ENCODE results near the gene DNASE1L3.

DNASE1L3 gene

GRCh38 chr3:58176827-58177489 is 33.8 kb downstream of the DNASE1L3 start:
- no peak for DNase-seq

- no peak for DNase-seq
These were observed 34.6 kb downstream of the DNASE1L3 start for GRCh38 chr3:58176185-58176530.

GRCh38 chr3:58175437-58176184 is 35.2 kb downstream of the DNASE1L3 start:
- no peak for DNase-seq

- DNase-seq, result no peak
These were observed 35.7 kb downstream of the DNASE1L3 start for GRCh38 chr3:58175187-58175436.

GRCh38 chr3:58173669-58174398 is 36.9 kb downstream of the DNASE1L3 start:
- no peak for DNase-seq

GRCh38 chr3:58173029-58173668 is 37.6 kb downstream of the DNASE1L3 start:
- DNase-seq, result no peak

GRCh38 chr3:58171126-58171525 is 39.6 kb downstream of the DNASE1L3 start:
- no peak for DNase-seq

GRCh38 chr3:58170376-58170775 is 40.4 kb downstream of the DNASE1L3 start:
- no peak for DNase-seq

GRCh38 chr3:58169371-58169770 is 41.4 kb downstream of the DNASE1L3 start:
- no peak for DNase-seq

GRCh38 chr3:58168498-58168897 is 42.3 kb downstream of the DNASE1L3 start:
- DNase-seq, result no peak

- peak; percentile 8 for DNase-seq
These were observed 43.1 kb downstream of the DNASE1L3 start for GRCh38 chr3:58167431-58168351.

- no peak for DNase-seq
These were observed 45.6 kb downstream of the DNASE1L3 start for GRCh38 chr3:58164906-58165821.

- DNase-seq, result no peak
These were observed 46.4 kb downstream of the DNASE1L3 start for GRCh38 chr3:58164199-58164879.

GRCh38 chr3:58163234-58163633 is 47.5 kb downstream of the DNASE1L3 start:
- no peak for DNase-seq

GRCh38 chr3:58161435-58162398 is 49.1 kb downstream of the DNASE1L3 start:
- no peak for DNase-seq

GRCh38 chr3:58160399-58160798 is 50.4 kb downstream of the DNASE1L3 start:
- no peak for DNase-seq

GRCh38 chr3:58158442-58159153 is 52.2 kb downstream of the DNASE1L3 start:
- no peak for DNase-seq

GRCh38 chr3:58157700-58158099 is 53.1 kb downstream of the DNASE1L3 start:
- no peak for DNase-seq

GRCh38 chr3:58155838-58156237 is 54.9 kb downstream of the DNASE1L3 start:
- no peak for DNase-seq
